ENCODE data around the gene NFATC2.

GRCh38 chr20:51541189-51542032 lies 1.1 kb downstream of the NFATC2 start:
- TF ChIP-seq POLR2A (IDR thresholded peaks at IDR 0.05; ENCODE audit: low read length) = peak; percentile 79
- TF ChIP-seq GATA1 (IDR thresholded peaks at IDR 0.05; ENCODE audit: low read depth, low read length) = no peak
